HG02970 (cell line): ENCODE results near the gene SLC7A6OS.

ENCODE experiments used
- ATAC-seq: cut with Tn5 transposase; IDR thresholded peaks from one replicate; pipeline ENCODE4 v1.9.1; 2021; ENCODE audit warnings: mild to moderate bottlenecking, moderate library complexity, moderate number of reproducible peaks; ENCODE audit not compliant: unreplicated experiment, low FRiP score

Gene SLC7A6OS

GRCh38 chr16:68257906-68258800, 52.6 kb downstream of the SLC7A6OS start:
- ATAC-seq, result no peak

GRCh38 chr16:68257251-68257905, 53.4 kb downstream of the SLC7A6OS start:
- no peak for ATAC-seq

- ATAC-seq, result no peak
Observed at GRCh38 chr16:68255712-68256111, 55.0 kb downstream of the SLC7A6OS start.

- ATAC-seq, result no peak
Observed at GRCh38 chr16:68253721-68254120, 57.0 kb downstream of the SLC7A6OS start.

DNA sequence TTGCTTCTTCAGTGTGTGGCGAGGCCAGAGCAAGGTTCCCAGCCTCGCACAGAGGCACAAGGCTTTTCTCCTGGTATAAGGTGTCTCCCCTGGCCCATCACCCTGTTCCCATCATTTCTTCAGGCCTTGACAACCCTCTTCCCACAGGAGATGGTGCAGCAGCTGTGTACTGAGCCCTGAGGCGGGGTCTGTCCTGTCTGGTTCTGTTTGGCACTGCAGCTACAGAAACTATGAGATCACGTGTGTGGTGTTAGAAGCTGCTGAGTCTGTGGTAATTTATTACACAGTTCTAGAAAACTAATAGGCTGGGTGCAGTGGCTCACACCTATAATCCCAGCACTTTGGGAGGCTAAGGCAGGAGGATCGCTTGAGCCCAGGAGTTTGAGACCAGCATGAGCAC, 58.4 kb downstream of the SLC7A6OS start:
- no peak for ATAC-seq

DNA sequence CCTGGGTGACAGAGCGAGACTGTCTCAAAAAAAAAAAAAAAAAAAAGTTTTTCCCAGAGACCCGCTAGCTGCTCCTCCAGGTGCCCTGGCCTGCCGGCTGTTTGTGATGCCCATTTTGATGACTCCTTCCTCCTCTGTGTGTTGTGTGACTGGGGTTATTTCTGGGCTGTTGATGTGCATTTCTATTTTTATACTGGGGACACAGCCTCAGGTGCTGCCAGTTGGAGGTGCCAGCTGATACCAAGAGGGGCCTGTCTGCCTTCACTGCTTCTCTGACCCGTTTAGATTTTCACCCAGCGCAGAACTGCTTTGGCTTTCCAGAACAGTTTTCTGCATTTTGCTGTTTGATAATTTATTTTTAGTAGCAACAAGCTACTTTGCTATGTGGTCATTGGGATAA, 58.9 kb downstream of the SLC7A6OS start:
- no peak for ATAC-seq

- no peak for ATAC-seq
Observed at GRCh38 chr16:68250951-68251350, 59.8 kb downstream of the SLC7A6OS start.

GRCh38 chr16:68249371-68249770, 61.4 kb downstream of the SLC7A6OS start:
- no peak for ATAC-seq
